IMR-90 (cell line): Measurements from ENCODE around the gene CASP1. TPM values are rescaled to one million over a fixed set of nuclear protein-coding genes. Genes with fewer than 3 reads are reported as not detected.

Experiments used
- ATAC-seq: fragments of 200-7000 bp; cut with Tn5 transposase; 2 replicates; pipeline ENCODE4 v1.9.1; 2020; ENCODE audit warnings: low read depth, mild to moderate bottlenecking, moderate library complexity
- BruUV-seq: library from RNA; stranded (reverse); fragments of 400-500 nt; replicated peaks from 2 replicates; lab custom pipeline; 2021; lab: Mats Ljungman, UMichigan
- CTCF ChIA-PET: fragments of 300-600 bp; formaldehyde crosslinking; extraction: SDS; loops from one replicate; lab custom pipeline; 2021; ENCODE audit warnings: antibody characterized with exemption; lab: Yijun Ruan, JAX
- POLR2A ChIA-PET: fragments of 300-600 bp; sonication (Branson Sonifier 250); formaldehyde crosslinking; loops from one replicate; lab custom pipeline; 2022; ENCODE audit warnings: antibody characterized with exemption; ENCODE audit not compliant: unreplicated experiment; lab: Charles Lee
- DNase-seq: peaks from one replicate; pipeline ENCODE4 v3.0.0; 2013
- H2AFZ ChIP-seq: replicated peaks from 2 replicates; pipeline ENCODE3; 2013; ENCODE audit warnings: low read length, mild to moderate bottlenecking; ENCODE audit not compliant: poor library complexity
- H2AK5ac ChIP-seq: 2 replicates; pipeline ENCODE4 v1.6.1; 2013; ENCODE audit warnings: low read depth, low read length, inconsistent platforms
- H2AK9ac ChIP-seq: replicated peaks from 2 replicates; pipeline ENCODE3; 2013; ENCODE audit warnings: mild to moderate bottlenecking, low read depth, low read length, moderate library complexity; ENCODE audit not compliant: poor library complexity
- H2BK120ac ChIP-seq: 2 replicates; pipeline ENCODE4 v1.6.1; 2013; ENCODE audit warnings: low read depth, low read length, inconsistent platforms
- H2BK15ac ChIP-seq: 3 replicates; pipeline ENCODE4 v1.6.1; 2013; ENCODE audit warnings: low read depth, low read length, inconsistent platforms
- H2BK20ac ChIP-seq: 2 replicates; pipeline ENCODE4 v1.6.1; 2013; ENCODE audit warnings: low read depth, mild to moderate bottlenecking, inconsistent platforms, low read length, moderate library complexity
- H2BK5ac ChIP-seq: 2 replicates; pipeline ENCODE4 v1.6.1; 2013; ENCODE audit warnings: mild to moderate bottlenecking, low read depth, low read length, inconsistent platforms; ENCODE audit not compliant: poor library complexity, severe bottlenecking
- H3K14ac ChIP-seq: replicated peaks from 2 replicates; pipeline ENCODE4 v1.6.1; 2013; ENCODE audit warnings: low read depth, low read length, inconsistent platforms
- H3K18ac ChIP-seq: 2 replicates; pipeline ENCODE4 v1.6.1; 2013; ENCODE audit warnings: low read depth, low read length, control low read depth
- H3K23ac ChIP-seq: 2 replicates; pipeline ENCODE4 v1.6.1; 2013; ENCODE audit warnings: low read depth, low read length, inconsistent platforms
- H3K27ac ChIP-seq: 2 replicates; pipeline ENCODE4 v1.5.1; 2013; ENCODE audit warnings: mild to moderate bottlenecking, control low read depth, low read length; ENCODE audit not compliant: insufficient read depth
- H3K27me3 ChIP-seq: 2 replicates; pipeline ENCODE4 v1.6.1; 2013; ENCODE audit warnings: low read length; ENCODE audit not compliant: control insufficient read depth, insufficient read depth
- H3K36me3 ChIP-seq: 2 replicates; pipeline ENCODE4 v1.6.1; 2013; ENCODE audit warnings: low read length, mixed read lengths; ENCODE audit not compliant: control insufficient read depth, insufficient read depth
- H3K4ac ChIP-seq: 2 replicates; pipeline ENCODE4 v1.6.1; 2013; ENCODE audit warnings: low read depth, low read length, inconsistent platforms
- H3K4me1 ChIP-seq: 2 replicates; pipeline ENCODE4 v1.6.1; 2013; ENCODE audit warnings: low read length, mixed read lengths; ENCODE audit not compliant: control insufficient read depth, insufficient read depth
- H3K4me2 ChIP-seq: 2 replicates; pipeline ENCODE4 v1.6.1; 2013; ENCODE audit warnings: low read depth, mild to moderate bottlenecking, control low read depth, low read length, moderate library complexity
- H3K4me3 ChIP-seq: 2 replicates; pipeline ENCODE4 v1.5.1; 2013; ENCODE audit warnings: low read depth, mild to moderate bottlenecking, control low read depth, low read length, moderate library complexity; ENCODE audit not compliant: insufficient read depth
- H3K56ac ChIP-seq: 2 replicates; pipeline ENCODE4 v1.6.1; 2013; ENCODE audit warnings: low read length, inconsistent platforms; ENCODE audit not compliant: insufficient read depth; ENCODE audit errors: extremely low read depth
- H3K79me1 ChIP-seq, 2 experiments: 2 replicates each; pipeline ENCODE4 v1.6.1; 2013; ENCODE audit warnings: low read length in 2 of 2, inconsistent platforms in 1 of 2, low read depth in 1 of 2
- H3K9ac ChIP-seq: 2 replicates; pipeline ENCODE4 v1.6.1; 2013; ENCODE audit warnings: low read depth, low read length, control low read depth
- H3K9me1 ChIP-seq: 2 replicates; pipeline ENCODE4 v1.6.1; 2013; ENCODE audit warnings: low read length, inconsistent platforms; ENCODE audit not compliant: insufficient read depth
- H3K9me3 ChIP-seq: 2 replicates; pipeline ENCODE4 v1.6.1; 2013; ENCODE audit warnings: low read length; ENCODE audit not compliant: control insufficient read depth, insufficient read depth
- H4K20me1 ChIP-seq: 2 replicates; pipeline ENCODE4 v1.6.1; 2013; ENCODE audit warnings: low read length, inconsistent platforms; ENCODE audit not compliant: insufficient read depth
- H4K5ac ChIP-seq: 2 replicates; pipeline ENCODE4 v1.6.1; 2013; ENCODE audit warnings: mild to moderate bottlenecking, low read depth, low read length, control low read depth
- H4K8ac ChIP-seq, 2 experiments: 2 replicates each; pipeline ENCODE4 v1.6.1; 2013; ENCODE audit warnings: low read depth in 2 of 2, low read length in 2 of 2, control low read depth in 1 of 2, inconsistent platforms in 1 of 2
- H4K91ac ChIP-seq: 2 replicates; pipeline ENCODE4 v1.6.1; 2013; ENCODE audit warnings: low read depth, low read length, inconsistent platforms; ENCODE audit not compliant: insufficient read depth
- CEBPB ChIP-seq: IDR thresholded peaks from 2 replicates; pipeline ENCODE4 v1.6.1; 2012; ENCODE audit warnings: low read depth, low read length, improper control_type of control experiment
- CHD1 ChIP-seq: IDR thresholded peaks from 2 replicates; pipeline ENCODE4 v1.6.1; 2012; ENCODE audit warnings: low read depth, low read length, improper control_type of control experiment
- FOS ChIP-seq: fragments of 150-350 bp; IDR thresholded peaks from 2 replicates; pipeline ENCODE4 v1.6.1; 2016; ENCODE audit warnings: low read depth, low read length
- NFE2L2 ChIP-seq: fragments of 150-350 bp; IDR thresholded peaks from 2 replicates; pipeline ENCODE4 v1.6.1; 2016; ENCODE audit warnings: low read depth, mild to moderate bottlenecking, low read length
- RAD21 ChIP-seq: IDR thresholded peaks from 2 replicates; pipeline ENCODE4 v1.6.1; 2012; ENCODE audit warnings: low read length, improper control_type of control experiment
- RCOR1 ChIP-seq: IDR thresholded peaks from 2 replicates; pipeline ENCODE4 v1.6.1; 2012; ENCODE audit warnings: mild to moderate bottlenecking, low read length, improper control_type of control experiment; ENCODE audit not compliant: insufficient replicate concordance
- dilution Hi-C: fragments of 300-500 bp; cut with HindIII; formaldehyde crosslinking; loops from one replicate; pipeline ENCODE4 v1.14.3; 2018; ENCODE audit warnings: low sequenced_read_pairs; ENCODE audit not compliant: unreplicated experiment
- in situ Hi-C: fragments of 300-500 bp; cut with MboI; formaldehyde crosslinking; loops from 3 replicates; pipeline ENCODE4 v1.14.3; 2019; ENCODE audit warnings: low sequenced_read_pairs, inconsistent platforms, mixed read lengths
- intact Hi-C: fragments of 100-400 bp; cut with micrococcal nuclease; formaldehyde crosslinking; loops from 2 replicates; pipeline ENCODE4 v1.10.0; 2022
- polyA plus RNA-seq, 3 experiments: library from polyadenylated mRNA; depleted of rRNA; stranded (reverse); fragments of >200 nt; gene quantifications; 2 replicates each; pipeline ENCODE4 v1.2.3, GENCODE V29; 2012; ENCODE audit warnings: low replicate concordance in 1 of 3
- total RNA-seq: library from RNA; depleted of rRNA; stranded (reverse); fragments of >200 nt; gene quantifications from 2 replicates; pipeline ENCODE4 v1.2.3, GENCODE V29; 2012
- TF ChIP-seq, protein P1 (sequence below): conservative IDR thresholded peaks from 2 replicates; pipeline ENCODE4 v1.5.1; 2012; ENCODE audit warnings: mild to moderate bottlenecking, low read depth, low read length, improper control_type of control experiment

The CASP1 gene
- total and polyA plus RNA-seq, 2 of the 4 experiments (the other 2 are of a cell fraction) = 12.5 to 31.2 TPM

DNA sequence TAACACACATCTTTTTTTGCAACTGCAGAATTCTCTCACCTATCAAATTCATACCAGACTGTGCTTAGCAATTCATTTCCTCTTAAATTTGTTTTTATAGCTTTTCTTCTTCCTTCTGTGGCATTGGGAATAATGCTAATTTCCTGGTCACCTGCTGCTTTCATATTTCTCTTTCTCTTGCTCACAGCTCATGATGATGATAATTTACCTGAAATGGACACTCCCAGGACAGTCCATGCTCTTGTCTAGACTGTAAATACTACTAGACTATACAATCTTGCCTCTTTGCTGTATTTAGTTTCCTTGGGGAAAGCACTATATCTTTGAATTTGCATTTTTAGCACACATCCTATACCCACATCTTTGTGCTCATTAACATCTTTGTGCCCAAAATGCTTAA, 27.5 kb downstream of the CASP1 start:
- DNase-seq (no peak), ATAC-seq (no peak)
- Histone ChIP-seq H3K27me3 (no peaks in the 10 kb centered on the region), H3K4ac (no peak overlapping the region), H3K9ac (no peak overlapping the region), H3K79me1 (no peaks in the 10 kb centered on the region), H3K14ac (no peak overlapping the region), H3K4me1 (peaks cover 2% of the 10 kb centered on the region), H3K18ac (no peak overlapping the region), H3K56ac (no peak overlapping the region), H2BK20ac (no peak overlapping the region), H4K20me1 (no peaks in the 10 kb centered on the region), H3K9me1 (no peaks in the 10 kb centered on the region; the same call in 1 of the 2 replicates), H2AK5ac (no peak overlapping the region), H3K4me3 (no peak overlapping the region), H4K8ac (no peak overlapping the region), H2AK9ac (no peak overlapping the region), H3K4me2 (no peak overlapping the region), H3K23ac (no peak overlapping the region), H4K5ac (no peak overlapping the region), H2BK15ac (no peak overlapping the region), H4K91ac (no peak overlapping the region), H3K9me3 (no peaks in the 10 kb centered on the region), H3K36me3 (no peaks in the 10 kb centered on the region), H2BK120ac (no peak overlapping the region), H2BK5ac (no peak overlapping the region), H2AFZ (no peak overlapping the region), H3K27ac (no peak overlapping the region)
- in situ Hi-C loops (no loop called here), dilution Hi-C loops (no loop called here), intact Hi-C loops (no loop called here)
- ChIA-PET CTCF (no interaction called here), POLR2A (no interaction called here)
- no TSS peak for BruUV-seq
- TF ChIP-seq, protein P1, sequence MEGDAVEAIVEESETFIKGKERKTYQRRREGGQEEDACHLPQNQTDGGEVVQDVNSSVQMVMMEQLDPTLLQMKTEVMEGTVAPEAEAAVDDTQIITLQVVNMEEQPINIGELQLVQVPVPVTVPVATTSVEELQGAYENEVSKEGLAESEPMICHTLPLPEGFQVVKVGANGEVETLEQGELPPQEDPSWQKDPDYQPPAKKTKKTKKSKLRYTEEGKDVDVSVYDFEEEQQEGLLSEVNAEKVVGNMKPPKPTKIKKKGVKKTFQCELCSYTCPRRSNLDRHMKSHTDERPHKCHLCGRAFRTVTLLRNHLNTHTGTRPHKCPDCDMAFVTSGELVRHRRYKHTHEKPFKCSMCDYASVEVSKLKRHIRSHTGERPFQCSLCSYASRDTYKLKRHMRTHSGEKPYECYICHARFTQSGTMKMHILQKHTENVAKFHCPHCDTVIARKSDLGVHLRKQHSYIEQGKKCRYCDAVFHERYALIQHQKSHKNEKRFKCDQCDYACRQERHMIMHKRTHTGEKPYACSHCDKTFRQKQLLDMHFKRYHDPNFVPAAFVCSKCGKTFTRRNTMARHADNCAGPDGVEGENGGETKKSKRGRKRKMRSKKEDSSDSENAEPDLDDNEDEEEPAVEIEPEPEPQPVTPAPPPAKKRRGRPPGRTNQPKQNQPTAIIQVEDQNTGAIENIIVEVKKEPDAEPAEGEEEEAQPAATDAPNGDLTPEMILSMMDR = no peak
- TF ChIP-seq CEBPB (no peak), RCOR1 (no peak), FOS (no peak), CHD1 (no peak), RAD21 (no peak), NFE2L2 (no peak)
